ENCODE results near the gene NMUR1. TPM values are rescaled to one million over a fixed set of nuclear protein-coding genes. Genes with fewer than 3 reads are reported as not detected.

Gene NMUR1
- total RNA-seq, 1 experiment from 2014 or later, result not detected

DNA sequence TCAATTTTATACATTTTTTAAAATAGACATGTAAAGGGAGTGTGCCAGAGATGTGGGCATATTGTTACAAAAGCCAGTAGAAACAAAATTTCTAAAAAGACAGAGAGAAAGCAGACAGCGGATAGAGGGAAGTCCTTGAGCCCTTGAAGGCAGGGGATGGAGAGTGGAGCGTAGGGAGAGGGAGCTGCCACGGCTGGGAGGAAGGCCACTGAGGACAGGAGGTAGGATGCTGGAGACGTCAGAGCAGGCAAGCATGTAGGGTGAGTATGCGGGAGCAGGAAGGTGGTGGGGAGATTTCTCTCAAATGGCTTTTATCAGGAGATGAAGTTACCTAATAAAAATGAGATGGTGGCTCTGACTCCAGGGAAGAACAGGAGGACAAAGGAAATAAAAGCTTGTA is 41.9 kb downstream of the NMUR1 start:
- Histone ChIP-seq H3K36me3 (ENCODE audit: control insufficient read depth, insufficient read depth, low read length) (no peaks in the 10 kb centered on the region), H3K4me1 (no peaks in the 10 kb centered on the region), H3K9me3 (no peaks in the 10 kb centered on the region), H3K27me3 (replicated peaks; ENCODE audit: control insufficient read depth, insufficient read depth, low read length) (no peaks in the 10 kb centered on the region), H3K4me3 (ENCODE audit: low read depth, low read length) (no peak overlapping the region)
- Mint-ChIP-seq H3K36me3 (ENCODE audit: insufficient read depth, unreplicated experiment) (no peaks in the 10 kb centered on the region), H3K9me3 (ENCODE audit: unreplicated experiment) (peaks cover 21% of the 10 kb centered on the region), H3K27me3 (ENCODE audit: insufficient read depth, unreplicated experiment) (no peaks in the 10 kb centered on the region), H3K4me1 (ENCODE audit: low read depth, unreplicated experiment) (no peaks in the 10 kb centered on the region), H3K4me3 (ENCODE audit: unreplicated experiment) (no peak overlapping the region), H3K27ac (ENCODE audit: unreplicated experiment) (no peak overlapping the region)
- DNase-seq, result no peak
- ChIA-PET POLR2A (no interaction called here), CTCF (no interaction called here)
- intact Hi-C loops (cut with micrococcal nuclease; ENCODE audit: unreplicated experiment), result no loop called here
- no peak for TF ChIP-seq CTCF (IDR thresholded peaks at IDR 0.05; ENCODE audit: insufficient read depth in 1 of 2, low read depth in 1 of 2, low read length in 1 of 2, severe bottlenecking in 1 of 2, unreplicated experiment in 1 of 2)
- BruUV-seq (replicated peaks), result no TSS peak

DNA sequence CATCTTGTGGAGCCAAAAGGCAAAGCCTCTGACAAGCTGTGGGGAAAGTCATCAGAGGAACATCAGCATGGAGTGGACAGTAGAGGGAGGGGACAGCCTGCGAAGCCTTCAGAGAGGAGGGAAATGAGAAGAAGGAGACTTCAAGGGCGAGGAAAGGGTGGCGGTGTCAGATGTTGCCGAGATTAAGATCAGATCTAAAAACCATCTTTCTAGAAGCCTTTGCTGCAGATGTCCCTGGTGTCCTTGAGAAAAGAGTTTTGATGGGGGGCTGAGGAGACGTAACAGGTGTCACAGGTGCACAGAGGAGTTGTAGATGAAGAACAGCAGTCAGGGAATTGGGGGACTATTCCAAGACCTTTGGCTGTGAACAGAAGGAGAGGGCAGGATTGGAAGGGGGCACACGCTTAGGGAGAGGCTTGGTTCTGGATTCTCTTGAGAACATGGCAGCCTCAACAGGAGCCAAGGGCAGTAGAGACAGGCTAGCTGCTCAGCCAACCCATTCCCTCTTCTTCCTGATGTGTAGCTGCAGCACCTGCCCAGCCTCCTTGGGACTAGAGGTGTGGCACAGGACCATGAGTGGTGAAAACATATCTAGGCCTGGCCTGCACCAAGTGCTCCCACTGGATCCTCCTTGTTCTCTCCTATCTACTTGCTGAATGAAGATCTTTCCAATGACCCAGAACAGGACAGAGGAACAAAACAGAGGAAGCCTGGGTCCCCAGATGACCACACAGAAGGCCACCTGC is 43.2 kb downstream of the NMUR1 start:
- Mint-ChIP-seq H3K27me3 (ENCODE audit: insufficient read depth, unreplicated experiment) (no peaks in the 10 kb centered on the region), H3K4me3 (ENCODE audit: unreplicated experiment) (no peak overlapping the region), H3K4me1 (ENCODE audit: low read depth, unreplicated experiment) (no peaks in the 10 kb centered on the region), H3K36me3 (ENCODE audit: insufficient read depth, unreplicated experiment) (no peaks in the 10 kb centered on the region), H3K9me3 (ENCODE audit: unreplicated experiment) (peaks cover 21% of the 10 kb centered on the region), H3K27ac (ENCODE audit: unreplicated experiment) (no peak overlapping the region)
- no TSS peak for BruUV-seq (replicated peaks)
- DNase-seq, result no peak
- ChIA-PET POLR2A (no interaction called here), CTCF (no interaction called here)
- H3K4me3 ChIP-seq (ENCODE audit: low read depth, low read length), result no peak overlapping the region
- TF ChIP-seq CTCF (IDR thresholded peaks at IDR 0.05; ENCODE audit: insufficient read depth in 1 of 2, low read depth in 1 of 2, low read length in 1 of 2, severe bottlenecking in 1 of 2, unreplicated experiment in 1 of 2), result no peak
- intact Hi-C loops (cut with micrococcal nuclease; ENCODE audit: unreplicated experiment), result no loop called here
- no peaks in the 10 kb centered on the region for H3K4me1 ChIP-seq
- H3K27me3 ChIP-seq (replicated peaks; ENCODE audit: control insufficient read depth, insufficient read depth, low read length), result no peaks in the 10 kb centered on the region
- H3K36me3 ChIP-seq (ENCODE audit: control insufficient read depth, insufficient read depth, low read length), result no peaks in the 10 kb centered on the region
- H3K9me3 ChIP-seq, result no peaks in the 10 kb centered on the region

DNA sequence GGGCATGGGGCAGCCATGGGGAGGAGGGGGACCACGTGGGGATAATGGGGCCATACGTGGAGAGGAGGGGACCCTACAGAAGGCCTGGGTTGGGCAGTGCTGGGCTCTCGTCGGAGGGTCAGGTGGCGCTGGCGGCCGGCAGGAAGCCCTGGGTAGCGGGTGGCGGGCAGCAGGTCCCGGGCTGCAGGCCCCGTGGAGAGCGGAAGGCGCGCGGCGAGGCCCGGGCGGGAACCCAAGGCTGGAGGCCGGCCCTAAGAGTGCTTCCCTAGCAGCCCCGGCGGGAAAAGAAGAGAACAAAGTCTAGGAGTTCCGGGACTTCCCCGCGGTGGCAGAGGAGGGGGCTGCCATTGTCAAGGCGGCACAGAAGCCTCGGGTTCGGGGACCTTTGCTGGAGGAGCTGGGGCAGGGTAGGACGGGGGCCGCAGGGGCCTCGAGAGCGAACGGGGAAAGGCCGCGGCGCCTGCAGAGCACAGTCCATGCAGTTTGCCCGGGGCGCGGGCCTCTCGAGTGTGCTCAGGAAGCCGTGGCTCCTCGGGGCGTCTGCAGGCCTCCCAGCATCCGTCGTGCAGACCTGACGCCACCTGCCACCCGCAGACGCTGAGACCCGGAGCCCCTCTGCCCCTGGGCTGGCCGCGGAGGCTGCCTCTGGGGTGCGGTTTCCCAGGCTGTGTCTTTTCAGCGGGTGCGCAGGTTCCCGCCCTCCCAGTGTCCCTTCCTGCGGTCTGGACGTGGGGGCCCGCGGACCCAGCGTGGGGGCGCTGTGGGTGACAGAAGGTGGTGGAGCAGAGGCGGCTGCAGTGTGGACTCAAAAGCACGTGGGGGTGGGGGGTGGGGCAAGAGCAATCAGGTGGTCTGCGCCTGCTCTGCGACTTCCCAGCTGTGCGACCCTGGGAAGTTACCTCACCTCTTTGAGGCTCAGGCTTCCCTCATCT is 46.6 kb downstream of the NMUR1 start:
- no peaks in the 10 kb centered on the region for H3K27me3 ChIP-seq (replicated peaks; ENCODE audit: control insufficient read depth, insufficient read depth, low read length)
- H3K9me3 Mint-ChIP-seq (ENCODE audit: unreplicated experiment), result peaks cover 9% of the 10 kb centered on the region
- no peaks in the 10 kb centered on the region for H3K4me1 ChIP-seq
- H3K9me3 ChIP-seq, result no peaks in the 10 kb centered on the region
- no peaks in the 10 kb centered on the region for H3K4me1 Mint-ChIP-seq (ENCODE audit: low read depth, unreplicated experiment)
- CTCF ChIA-PET, result interaction anchor here (1.1 to 2.2 kb wide), 4 partner anchors 15 to 118 kb away, joined by 3 to 12 read pairs (median 4); partner anchors contain the start of gene NCL
- H3K4me3 Mint-ChIP-seq (ENCODE audit: unreplicated experiment), result no peak overlapping the region
- intact Hi-C loops (cut with micrococcal nuclease; ENCODE audit: unreplicated experiment), result no loop called here
- H3K27ac Mint-ChIP-seq (ENCODE audit: unreplicated experiment), result no peak overlapping the region
- BruUV-seq (replicated peaks), result no TSS peak
- H3K36me3 Mint-ChIP-seq (ENCODE audit: insufficient read depth, unreplicated experiment), result no peaks in the 10 kb centered on the region
- DNase-seq, result no peak
- TF ChIP-seq CTCF (IDR thresholded peaks at IDR 0.05; ENCODE audit: insufficient read depth in 1 of 2, low read depth in 1 of 2, low read length in 1 of 2, severe bottlenecking in 1 of 2, unreplicated experiment in 1 of 2), result no peak
- POLR2A ChIA-PET, result no interaction called here
- H3K36me3 ChIP-seq (ENCODE audit: control insufficient read depth, insufficient read depth, low read length), result no peaks in the 10 kb centered on the region
- no peaks in the 10 kb centered on the region for H3K27me3 Mint-ChIP-seq (ENCODE audit: insufficient read depth, unreplicated experiment)
- no peak overlapping the region for H3K4me3 ChIP-seq (ENCODE audit: low read depth, low read length)
